Measurements from ENCODE around the gene DDX42.

The DDX42 gene

DNA sequence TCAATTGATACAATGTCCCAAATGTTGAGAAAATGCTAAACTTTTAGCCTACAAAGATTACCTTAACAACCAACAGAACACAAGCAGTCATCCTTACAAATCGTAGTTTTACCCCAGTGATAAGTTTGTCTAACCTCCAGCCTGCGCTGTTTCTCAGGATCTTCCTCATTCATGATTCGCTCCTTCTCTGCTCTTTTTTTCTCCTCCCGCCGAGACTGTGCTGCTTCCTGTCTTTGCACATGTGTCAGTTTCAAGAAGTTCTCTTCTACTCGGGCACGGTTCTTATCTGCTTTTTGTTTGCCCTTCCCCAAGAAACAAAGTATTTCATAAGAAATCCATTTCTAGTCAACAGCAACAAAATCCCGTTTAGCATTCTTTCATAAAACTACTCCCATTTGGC is 22.2 kb upstream of the DDX42 start:
- H3K4me3 ChIP-seq (ENCODE audit: low read depth, low read length) = no peak overlapping the region
- TF ChIP-seq, protein P1, sequence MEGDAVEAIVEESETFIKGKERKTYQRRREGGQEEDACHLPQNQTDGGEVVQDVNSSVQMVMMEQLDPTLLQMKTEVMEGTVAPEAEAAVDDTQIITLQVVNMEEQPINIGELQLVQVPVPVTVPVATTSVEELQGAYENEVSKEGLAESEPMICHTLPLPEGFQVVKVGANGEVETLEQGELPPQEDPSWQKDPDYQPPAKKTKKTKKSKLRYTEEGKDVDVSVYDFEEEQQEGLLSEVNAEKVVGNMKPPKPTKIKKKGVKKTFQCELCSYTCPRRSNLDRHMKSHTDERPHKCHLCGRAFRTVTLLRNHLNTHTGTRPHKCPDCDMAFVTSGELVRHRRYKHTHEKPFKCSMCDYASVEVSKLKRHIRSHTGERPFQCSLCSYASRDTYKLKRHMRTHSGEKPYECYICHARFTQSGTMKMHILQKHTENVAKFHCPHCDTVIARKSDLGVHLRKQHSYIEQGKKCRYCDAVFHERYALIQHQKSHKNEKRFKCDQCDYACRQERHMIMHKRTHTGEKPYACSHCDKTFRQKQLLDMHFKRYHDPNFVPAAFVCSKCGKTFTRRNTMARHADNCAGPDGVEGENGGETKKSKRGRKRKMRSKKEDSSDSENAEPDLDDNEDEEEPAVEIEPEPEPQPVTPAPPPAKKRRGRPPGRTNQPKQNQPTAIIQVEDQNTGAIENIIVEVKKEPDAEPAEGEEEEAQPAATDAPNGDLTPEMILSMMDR (IDR thresholded peaks at IDR 0.05; ENCODE audit: insufficient read depth, low read length, missing control alignments) = no peak
- CTCF ChIA-PET = no interaction called here
- no peak for DNase-seq (ENCODE audit: low read depth, low spot score)
- POLR2A ChIA-PET = no interaction called here

DNA sequence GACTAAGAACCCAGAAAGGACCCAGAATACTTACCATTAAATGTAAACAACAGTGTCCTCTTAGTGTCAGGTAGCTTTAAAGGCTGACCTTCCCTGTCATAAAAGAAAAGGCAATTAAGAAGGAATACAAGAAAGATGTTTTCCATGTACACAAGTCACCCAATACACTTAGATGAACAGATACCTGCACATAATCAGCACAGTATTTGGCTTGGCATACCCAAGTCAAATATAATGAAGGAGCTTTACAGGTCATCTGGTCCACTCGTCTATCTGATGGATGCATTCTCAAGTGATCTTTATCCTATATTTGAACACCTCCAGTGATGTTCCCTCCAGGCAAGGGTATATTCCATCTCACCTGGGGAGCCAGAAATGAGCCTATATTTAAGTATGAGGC is 21.3 kb upstream of the DDX42 start:
- DNase-seq (ENCODE audit: low read depth, low spot score) = no peak
- TF ChIP-seq, protein P1 (IDR thresholded peaks at IDR 0.05; ENCODE audit: insufficient read depth, low read length, missing control alignments) = no peak
- no peak overlapping the region for H3K4me3 ChIP-seq (ENCODE audit: low read depth, low read length)
- POLR2A ChIA-PET = no interaction called here
- CTCF ChIA-PET = no interaction called here

DNA sequence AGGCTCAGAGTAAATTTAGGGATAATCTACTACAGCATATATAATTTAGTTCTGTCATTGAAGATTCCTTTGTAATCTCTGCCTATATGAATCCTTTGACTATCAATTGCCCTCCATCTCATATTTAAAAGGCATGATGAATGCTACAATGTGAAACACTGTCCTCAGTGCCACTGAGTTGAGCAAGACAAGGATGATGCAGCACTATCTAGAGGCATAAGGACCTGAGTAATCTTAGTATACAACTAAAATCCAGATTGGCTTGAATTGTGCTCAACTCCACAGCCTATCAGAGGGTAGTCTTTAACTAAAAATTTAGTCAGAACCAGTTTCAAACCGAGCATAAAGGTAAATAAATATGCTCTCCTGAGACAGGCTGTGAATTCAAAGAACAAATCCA is 20.8 kb upstream of the DDX42 start:
- no peak for DNase-seq (ENCODE audit: low read depth, low spot score)
- no peak overlapping the region for H3K4me3 ChIP-seq (ENCODE audit: low read depth, low read length)
- CTCF ChIA-PET = no interaction called here
- POLR2A ChIA-PET = no interaction called here
- TF ChIP-seq, protein P1 (IDR thresholded peaks at IDR 0.05; ENCODE audit: insufficient read depth, low read length, missing control alignments) = no peak

DNA sequence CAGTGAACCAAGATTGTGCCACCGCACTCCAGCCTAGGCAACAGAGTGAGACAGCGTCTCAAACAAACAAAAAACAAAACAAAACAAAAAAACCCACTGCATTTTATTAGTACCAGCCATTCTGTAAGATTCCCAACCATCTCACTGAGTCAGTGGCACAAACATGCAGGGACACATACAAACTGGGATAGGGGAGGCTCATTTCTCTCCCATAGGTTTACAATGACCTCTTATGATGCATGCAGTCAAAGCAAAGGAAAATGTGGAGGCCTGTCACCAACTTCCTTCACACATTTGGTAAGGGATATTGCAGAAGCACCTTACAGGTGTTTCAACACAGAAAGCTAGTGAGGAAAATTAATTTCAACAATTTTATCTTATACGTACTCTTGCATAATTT is 19.9 kb upstream of the DDX42 start:
- POLR2A ChIA-PET = no interaction called here
- CTCF ChIA-PET = interaction anchor here (1.0 kb wide), 1 partner anchor 56 kb away, joined by 3 read pairs; no protein-coding TSS in a partner anchor

DNA sequence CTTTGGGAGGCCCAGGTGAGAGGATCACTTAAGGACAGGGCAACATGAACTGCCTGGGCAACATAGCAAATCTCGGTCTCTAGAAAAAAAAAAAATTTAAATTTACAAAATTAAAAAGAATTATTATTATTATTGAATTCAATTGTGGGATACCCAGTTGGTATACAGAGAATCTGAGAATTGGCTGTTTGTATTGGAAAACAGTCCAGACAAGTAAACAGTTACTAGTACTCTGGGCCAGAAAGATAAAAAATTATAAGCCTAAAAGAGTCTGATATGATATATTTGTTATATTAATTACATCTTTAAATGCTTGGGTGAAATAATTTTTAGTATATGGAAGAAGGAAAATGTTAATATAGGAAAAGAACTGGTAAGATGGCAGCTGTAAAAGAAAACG is 15.5 kb upstream of the DDX42 start:
- ChIA-PET POLR2A (no interaction called here), CTCF (interaction anchor here (1.5 kb wide), 1 partner anchor 8 kb away, joined by 4 read pairs; no protein-coding TSS in a partner anchor)
- H3K4me3 ChIP-seq (ENCODE audit: low read depth, low read length) = no peak overlapping the region
- no peak for DNase-seq (ENCODE audit: low read depth, low spot score)
- TF ChIP-seq, protein P1 (IDR thresholded peaks at IDR 0.05; ENCODE audit: insufficient read depth, low read length, missing control alignments) = no peak

More for the DNA sequence above, 19.9 kb upstream of the DDX42 start:
- no peak for DNase-seq (ENCODE audit: low read depth, low spot score)
- TF ChIP-seq, protein P1 (IDR thresholded peaks at IDR 0.05; ENCODE audit: insufficient read depth, low read length, missing control alignments) = no peak
- no peak overlapping the region for H3K4me3 ChIP-seq (ENCODE audit: low read depth, low read length)

DNA sequence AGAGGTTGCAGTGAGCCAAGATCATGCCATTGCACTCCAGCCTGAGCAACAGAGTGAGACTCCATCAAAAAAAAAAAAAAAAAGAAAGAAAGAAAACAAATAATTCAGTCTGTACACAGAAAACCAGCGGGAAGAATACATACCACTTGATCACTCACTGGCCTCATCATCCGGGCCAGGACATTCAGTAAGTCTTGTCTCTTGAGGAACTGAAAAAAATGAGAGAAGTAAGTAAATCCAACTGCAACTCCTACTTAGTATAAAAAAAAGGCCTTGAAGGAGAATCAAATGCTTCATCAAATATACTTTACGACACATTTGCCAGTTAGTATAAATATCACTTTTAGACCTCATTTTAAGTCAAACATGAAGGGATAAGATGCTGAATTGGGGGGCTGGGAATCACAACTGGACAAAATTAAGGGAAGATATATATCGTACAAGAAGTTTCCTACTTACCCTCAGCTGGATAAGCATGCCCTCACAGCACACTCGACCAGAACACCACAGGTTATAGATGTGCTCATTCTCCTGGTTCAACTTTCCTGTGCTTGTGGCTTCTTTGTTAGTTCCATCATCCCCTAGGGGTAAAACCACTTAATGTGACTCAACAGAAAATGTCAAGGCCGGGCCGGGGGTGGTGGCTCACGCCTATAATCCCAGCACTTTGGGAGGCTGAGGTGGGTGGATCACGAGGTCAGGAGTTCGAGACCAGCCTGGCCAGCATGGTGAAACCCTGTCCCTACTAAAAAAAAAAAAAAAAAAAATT is 13.0 kb upstream of the DDX42 start:
- ChIA-PET CTCF (interaction anchor here (1.0 kb wide), 1 partner anchor 12 kb away, joined by 3 read pairs; the partner anchor contains the start of gene CCDC47), POLR2A (interaction anchor here (1.6 kb wide), 1 partner anchor 13 kb away, joined by 5 read pairs; the partner anchor contains the start of gene CCDC47)
- TF ChIP-seq, protein P1 (IDR thresholded peaks at IDR 0.05; ENCODE audit: insufficient read depth, low read length, missing control alignments) = no peak
- DNase-seq (ENCODE audit: low read depth, low spot score) = no peak
- no peak overlapping the region for H3K4me3 ChIP-seq (ENCODE audit: low read depth, low read length)
